Thymus (tissue), 11 donors: ENCODE data around the gene BLCAP. TPM values are rescaled to one million over a fixed set of nuclear protein-coding genes. Genes with fewer than 3 reads are reported as not detected.

Experiments
- DNase-seq, 9 donors: peaks; one replicate each; pipeline ENCODE4 v3.0.0-alpha.2; 2013; ENCODE audit warnings: low spot score in 9 of 9, low read depth in 6 of 9, missing footprints in 1 of 9
- H3K27ac ChIP-seq, 2 donors: one replicate each; pipeline ENCODE4 v1.5.1; 2013; ENCODE audit warnings: control low read depth in 1 of 2, low read depth in 1 of 2, low read length in 1 of 2, mild to moderate bottlenecking in 1 of 2, moderate library complexity in 1 of 2
- H3K27me3 ChIP-seq, 2 donors: one replicate each; pipeline ENCODE4 v1.5.1; 2013; ENCODE audit warnings: low read length in 1 of 2; ENCODE audit not compliant: control insufficient read depth in 2 of 2, insufficient read depth in 1 of 2
- H3K36me3 ChIP-seq, 2 donors: one replicate each; pipeline ENCODE4 v1.5.1; 2013; ENCODE audit warnings: low read length in 1 of 2, mild to moderate bottlenecking in 1 of 2, moderate library complexity in 1 of 2; ENCODE audit not compliant: control insufficient read depth in 2 of 2, insufficient read depth in 2 of 2
- H3K4me1 ChIP-seq, 2 donors: one replicate each; pipeline ENCODE4 v1.5.1; 2013; ENCODE audit warnings: low read length in 2 of 2; ENCODE audit not compliant: control insufficient read depth in 2 of 2, insufficient read depth in 2 of 2
- H3K4me3 ChIP-seq, 2 donors: one replicate each; pipeline ENCODE4 v1.5.1; 2013; ENCODE audit warnings: low read length in 2 of 2, control low read depth in 1 of 2, mild to moderate bottlenecking in 1 of 2
- H3K9me3 ChIP-seq, 2 donors: one replicate each; pipeline ENCODE4 v1.5.1; 2013; ENCODE audit warnings: low read length in 1 of 2, mild to moderate bottlenecking in 1 of 2; ENCODE audit not compliant: control insufficient read depth in 2 of 2, insufficient read depth in 1 of 2
- WGBS: extraction: QIAGEN DNeasy Blood & Tissue Kit; methylation state at CpG from one replicate; pipeline ENCODE4 v1.1.7; 2013; 5-methylcytosine and 5-hydroxymethylcytosine counted together
- polyA plus RNA-seq: library from polyadenylated mRNA; stranded (reverse); fragments of 200-250 nt; gene quantifications from one replicate; pipeline ENCODE4 v1.2.3, GENCODE V29; 2013
- total RNA-seq: library from RNA; stranded (reverse); fragments of 120-200 nt; gene quantifications from one replicate; pipeline ENCODE4 v1.2.4, GENCODE V29; 2013
- donor health status: healthy.

The BLCAP gene
- total and polyA plus RNA-seq, 2 donors = 28.4 to 95.9 TPM

DNA sequence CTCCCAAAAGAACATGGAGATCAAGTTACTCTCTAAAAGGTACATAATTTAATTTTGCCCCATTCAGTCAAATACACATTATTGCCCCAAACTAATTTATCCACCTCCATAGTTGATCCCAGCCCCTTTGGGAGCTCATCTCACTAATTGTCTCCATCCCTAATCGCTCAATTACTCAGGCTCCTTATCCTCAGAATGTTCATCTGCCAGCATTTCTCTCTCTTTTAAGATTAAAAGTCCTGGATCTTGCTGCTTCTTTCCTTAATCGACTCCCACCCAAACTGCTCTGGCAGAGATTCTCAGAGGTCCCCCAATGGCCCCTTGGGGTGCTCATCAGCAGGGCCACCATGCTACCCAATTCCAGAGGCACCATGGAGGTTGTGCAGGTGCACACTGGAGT lies 25.0 kb downstream of the BLCAP start:
- H3K27ac ChIP-seq = no peak overlapping the region
- DNase-seq = no peak
- no peaks in the 10 kb centered on the region for H3K4me1 ChIP-seq
- 97% methylated on average over 2 of the region's 2 CpGs for WGBS
- H3K4me3 ChIP-seq = no peak overlapping the region
- no peaks in the 10 kb centered on the region for H3K9me3 ChIP-seq
- H3K36me3 ChIP-seq = no peaks in the 10 kb centered on the region
- no peaks in the 10 kb centered on the region for H3K27me3 ChIP-seq

DNA sequence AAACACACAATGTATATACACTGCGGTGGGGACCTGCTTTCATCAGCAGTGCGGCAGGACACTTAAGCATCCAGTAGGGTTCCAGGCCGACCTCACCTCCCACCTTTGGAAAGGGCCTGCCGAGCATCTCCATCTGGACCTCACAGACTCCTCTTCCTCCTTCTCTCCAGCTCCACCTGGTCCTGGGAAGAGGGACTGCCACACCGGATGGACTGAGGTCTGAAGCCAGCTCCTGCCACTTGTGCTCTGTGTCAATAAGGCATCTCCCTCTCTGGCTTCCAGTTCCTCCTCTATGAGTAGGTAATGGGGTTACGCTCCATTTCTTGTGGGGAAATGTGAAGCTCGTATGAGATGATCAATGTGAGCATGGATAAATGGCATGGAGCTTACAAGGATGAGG lies 25.7 kb downstream of the BLCAP start:
- 97% methylated on average over 7 of the region's 7 CpGs for WGBS
- no peaks in the 10 kb centered on the region for H3K4me1 ChIP-seq
- no peak for DNase-seq
- H3K36me3 ChIP-seq = no peaks in the 10 kb centered on the region
- no peaks in the 10 kb centered on the region for H3K9me3 ChIP-seq
- H3K4me3 ChIP-seq = no peak overlapping the region
- H3K27me3 ChIP-seq = no peaks in the 10 kb centered on the region
- no peak overlapping the region for H3K27ac ChIP-seq

DNA sequence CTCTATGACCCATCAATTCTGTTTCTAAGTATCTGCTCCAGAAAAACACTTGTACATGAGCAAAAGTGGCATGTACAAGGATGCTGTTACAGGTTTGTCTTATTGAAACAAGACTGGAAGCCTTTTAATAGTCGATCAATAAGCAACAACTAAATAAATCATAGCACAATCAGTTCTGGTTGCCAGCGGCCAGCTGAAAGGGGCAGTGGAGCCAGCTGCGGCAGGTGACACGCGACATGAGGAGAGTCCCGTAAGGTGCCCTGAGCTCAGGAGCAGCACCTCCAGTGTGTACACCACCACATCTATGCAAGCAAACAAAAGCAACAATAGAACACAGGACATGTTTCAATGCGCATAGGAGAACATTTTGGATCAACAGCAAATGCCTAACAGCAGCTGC lies 27.4 kb downstream of the BLCAP start:
- H3K27me3 ChIP-seq = no peaks in the 10 kb centered on the region
- no peak overlapping the region for H3K27ac ChIP-seq
- 99% methylated on average over 7 of the region's 7 CpGs for WGBS
- peaks cover 0 to under 1% of the 10 kb centered on the region in 2 donors for H3K36me3 ChIP-seq
- H3K4me1 ChIP-seq = no peaks in the 10 kb centered on the region
- H3K4me3 ChIP-seq = no peak overlapping the region
- H3K9me3 ChIP-seq = no peaks in the 10 kb centered on the region
- no peak for DNase-seq

DNA sequence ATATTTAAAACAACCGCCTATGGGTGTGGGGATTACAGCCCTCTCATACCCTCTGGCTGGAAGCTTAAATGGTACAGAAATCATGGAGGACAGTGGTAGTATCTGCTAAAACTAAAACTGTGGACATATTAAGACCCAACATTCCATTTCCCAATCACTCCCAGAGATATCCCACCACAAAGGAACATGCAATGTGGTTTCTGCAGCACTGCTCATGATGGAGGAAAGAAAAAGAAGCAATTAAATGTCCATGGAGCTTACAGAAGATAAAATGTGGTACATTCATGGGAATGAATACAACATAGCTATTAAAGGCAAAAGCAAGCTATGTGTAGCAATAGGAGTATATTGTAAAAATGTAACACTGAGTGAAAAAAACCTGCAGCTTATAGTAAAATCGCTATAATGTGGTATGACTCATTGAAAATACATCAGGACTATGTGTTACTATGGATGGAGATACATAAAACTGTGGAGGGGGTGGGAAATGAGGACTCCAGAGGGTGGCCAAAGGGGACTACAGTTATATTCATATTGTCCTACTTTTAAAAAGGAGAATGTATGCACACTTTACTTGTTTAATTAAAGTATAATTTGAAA lies 29.5 kb downstream of the BLCAP start:
- WGBS = 95% methylated on average over 2 of the region's 2 CpGs
- no peak for DNase-seq
- Histone ChIP-seq H3K4me1 (no peaks in the 10 kb centered on the region), H3K4me3 (no peak overlapping the region), H3K27ac (no peak overlapping the region), H3K27me3 (no peaks in the 10 kb centered on the region), H3K9me3 (no peaks in the 10 kb centered on the region), H3K36me3 (peaks cover 0 to 4% of the 10 kb centered on the region in 2 donors)

DNA sequence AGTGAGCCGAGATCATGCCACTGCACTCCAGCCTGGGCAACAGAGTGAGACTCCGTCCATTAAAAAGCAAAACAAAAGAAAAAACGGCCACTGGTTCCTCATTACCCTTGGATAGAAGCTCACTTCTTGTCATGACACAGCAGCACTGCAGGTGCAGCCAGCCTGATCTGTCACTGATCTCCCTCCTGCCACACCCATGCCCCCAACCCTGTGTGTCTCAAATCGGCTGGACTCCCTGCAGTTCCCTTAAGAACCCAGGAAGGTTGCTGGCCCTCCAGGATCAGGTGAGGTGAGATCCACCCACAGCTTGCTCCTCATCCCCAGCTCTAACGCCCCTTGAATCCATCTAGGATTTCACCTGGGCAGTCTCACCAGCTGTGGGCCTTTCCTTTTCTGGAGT lies 32.9 kb downstream of the BLCAP start:
- H3K36me3 ChIP-seq = peaks cover 0 to 4% of the 10 kb centered on the region in 2 donors
- H3K27me3 ChIP-seq = no peaks in the 10 kb centered on the region
- 95% methylated on average over 5 of the region's 5 CpGs for WGBS
- H3K27ac ChIP-seq = no peak overlapping the region
- H3K4me1 ChIP-seq = no peaks in the 10 kb centered on the region
- no peak overlapping the region for H3K4me3 ChIP-seq
- DNase-seq = no peak
- no peaks in the 10 kb centered on the region for H3K9me3 ChIP-seq

DNA sequence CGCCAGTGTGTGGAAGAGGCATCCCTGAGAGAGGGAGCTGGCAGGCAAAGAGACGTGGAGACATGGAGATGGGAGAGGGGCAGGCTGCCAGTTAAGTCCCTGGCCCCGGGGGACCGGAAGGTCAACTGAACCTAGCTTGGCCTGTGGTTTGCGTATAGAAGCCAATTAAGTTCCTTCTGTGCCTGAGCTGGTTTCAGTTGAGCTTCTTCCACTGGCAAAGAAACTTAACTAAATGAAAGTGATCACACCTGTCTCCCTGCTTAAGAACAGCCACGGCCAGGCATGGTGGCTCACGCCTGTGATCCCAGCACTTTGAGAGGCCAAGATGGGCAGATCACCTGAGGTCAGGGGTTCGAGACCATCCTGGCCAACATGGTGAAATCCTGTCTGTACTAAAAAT lies 33.4 kb downstream of the BLCAP start:
- Histone ChIP-seq H3K27ac (no peak overlapping the region), H3K4me3 (no peak overlapping the region), H3K27me3 (no peaks in the 10 kb centered on the region), H3K9me3 (no peaks in the 10 kb centered on the region), H3K4me1 (no peaks in the 10 kb centered on the region), H3K36me3 (peaks cover 0 to 4% of the 10 kb centered on the region in 2 donors)
- DNase-seq = no peak
- WGBS = 96% methylated on average over 8 of the region's 8 CpGs

DNA sequence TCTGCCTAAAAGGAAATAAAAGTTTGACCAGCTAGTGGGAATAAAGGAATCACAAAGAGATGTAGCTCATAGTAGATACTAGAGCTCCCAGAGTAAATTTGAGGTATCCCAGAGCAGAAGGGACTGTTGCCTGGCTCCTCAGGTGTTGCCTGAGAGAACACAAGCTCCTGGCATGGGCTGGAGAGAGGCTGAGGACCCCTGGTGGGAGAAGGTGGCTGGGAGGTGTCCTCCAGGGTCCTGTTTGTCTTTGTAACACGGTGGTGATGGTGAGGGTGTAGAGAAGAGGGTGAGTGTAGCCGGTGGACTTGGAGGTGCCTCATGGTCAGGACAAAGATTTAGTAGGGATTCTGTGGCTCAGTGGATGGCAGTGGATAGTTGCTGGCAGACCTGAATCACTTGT lies 34.7 kb downstream of the BLCAP start:
- H3K27me3 ChIP-seq = no peaks in the 10 kb centered on the region
- 90% methylated on average over 2 of the region's 2 CpGs for WGBS
- H3K36me3 ChIP-seq = peaks cover 0 to 4% of the 10 kb centered on the region in 2 donors
- no peak overlapping the region for H3K27ac ChIP-seq
- no peaks in the 10 kb centered on the region for H3K4me1 ChIP-seq
- H3K4me3 ChIP-seq = no peak overlapping the region
- no peaks in the 10 kb centered on the region for H3K9me3 ChIP-seq
- no peak for DNase-seq

DNA sequence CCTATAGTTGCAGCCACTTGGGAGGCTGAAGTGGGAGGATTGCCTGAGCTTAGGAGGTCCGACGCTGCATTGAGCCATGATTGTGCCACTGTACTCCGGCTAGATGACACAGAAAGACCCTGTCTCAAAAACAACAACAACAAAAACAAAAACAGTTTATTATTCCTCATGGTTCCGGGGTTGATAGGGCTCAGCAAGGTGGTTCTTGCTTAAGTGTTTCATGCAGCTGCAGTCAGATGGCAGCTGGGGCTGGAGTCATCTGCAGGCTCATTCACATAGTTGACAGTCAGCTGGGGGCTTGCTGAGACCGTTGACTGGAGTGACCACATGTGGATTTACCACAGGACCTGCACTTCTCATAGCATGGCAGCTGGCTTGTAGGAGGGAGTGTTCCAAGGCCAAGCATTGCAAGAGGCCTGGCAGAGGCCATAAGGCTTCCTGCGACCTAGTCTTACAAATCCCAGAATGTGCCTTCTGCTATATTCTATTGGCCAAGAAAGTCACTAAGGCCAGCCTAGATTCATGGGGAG lies 35.5 kb downstream of the BLCAP start:
- DNase-seq = no peak
- WGBS = 97% methylated on average over 6 of the region's 6 CpGs
- H3K9me3 ChIP-seq = no peaks in the 10 kb centered on the region
- H3K27me3 ChIP-seq = no peaks in the 10 kb centered on the region
- H3K4me3 ChIP-seq = no peak overlapping the region
- peaks cover 0 to 4% of the 10 kb centered on the region in 2 donors for H3K36me3 ChIP-seq
- H3K27ac ChIP-seq = no peak overlapping the region
- no peaks in the 10 kb centered on the region for H3K4me1 ChIP-seq

DNA sequence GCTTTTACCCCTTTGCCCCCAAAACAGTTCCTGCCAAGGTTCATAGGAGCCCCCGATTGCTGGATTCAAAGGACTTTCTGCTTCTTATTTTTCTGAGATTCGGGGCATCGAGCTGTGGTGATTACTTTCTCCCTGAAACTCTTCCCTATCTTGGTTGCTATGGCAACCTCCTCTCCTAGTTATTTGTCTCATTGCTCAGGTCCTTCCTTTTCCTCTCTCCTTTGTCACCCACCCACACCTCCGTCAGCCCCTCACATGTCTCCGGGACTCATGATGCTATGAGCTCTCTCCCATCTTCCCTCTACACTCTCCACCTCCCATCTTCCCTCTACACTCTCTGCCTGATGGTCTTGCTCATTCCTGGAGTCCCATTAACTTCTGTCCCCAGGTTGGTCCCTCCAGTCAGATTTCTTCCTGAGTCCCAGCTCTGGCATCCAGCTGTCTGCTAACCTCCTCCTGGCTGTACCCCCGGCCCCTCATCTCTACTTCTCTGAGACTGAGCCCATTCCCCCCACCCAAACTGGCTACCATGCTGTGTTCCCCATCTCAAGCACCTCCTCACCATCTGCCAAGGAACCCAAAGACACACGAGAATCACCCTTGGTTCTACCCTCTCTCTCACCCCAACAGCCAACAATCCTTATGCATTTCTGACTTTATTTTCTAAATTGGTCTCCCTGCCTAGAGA lies 36.9 kb downstream of the BLCAP start:
- H3K9me3 ChIP-seq = no peaks in the 10 kb centered on the region
- 95% methylated on average over 7 of the region's 7 CpGs for WGBS
- no peaks in the 10 kb centered on the region for H3K27me3 ChIP-seq
- no peak for DNase-seq
- H3K36me3 ChIP-seq = peaks cover 0 to 4% of the 10 kb centered on the region in 2 donors
- no peak overlapping the region for H3K27ac ChIP-seq
- H3K4me1 ChIP-seq = no peaks in the 10 kb centered on the region
- no peak overlapping the region for H3K4me3 ChIP-seq
